Ecto neural progenitor cell (in vitro differentiated cells): ENCODE results near the gene NMRAL1.

Source experiments
- DNase-seq: peaks from one replicate; pipeline ENCODE4 v3.0.0-alpha.2; 2018; ENCODE audit warnings: low spot score

The NMRAL1 gene

GRCh38 chr16:4474192-4474961 lies at the start of gene NMRAL1:
NMRAL1 (minus strand) TSS chr16:4474625; CDS start chr16:4474132, 493 bp downstream.
- DNase-seq: peak; percentile 87

- DNase-seq: no peak
Measured at GRCh38 chr16:4523686-4524085, 49.3 kb upstream of the NMRAL1 start.

- no peak for DNase-seq
Measured at GRCh38 chr16:4522051-4522581, 47.7 kb upstream of the NMRAL1 start.

GRCh38 chr16:4520913-4521312 lies 46.5 kb upstream of the NMRAL1 start:
- no peak for DNase-seq

- DNase-seq: no peak
Measured at GRCh38 chr16:4519274-4520058, 45.0 kb upstream of the NMRAL1 start.

GRCh38 chr16:4517812-4518680 lies 43.6 kb upstream of the NMRAL1 start:
- peak; percentile 74 for DNase-seq

GRCh38 chr16:4515611-4516233 lies 41.3 kb upstream of the NMRAL1 start:
- DNase-seq: no peak

GRCh38 chr16:4514606-4515005 lies 40.2 kb upstream of the NMRAL1 start:
- no peak for DNase-seq

- DNase-seq: no peak
Measured at GRCh38 chr16:4513881-4514280, 39.5 kb upstream of the NMRAL1 start.

- DNase-seq: no peak
Measured at GRCh38 chr16:4513086-4513860, 38.8 kb upstream of the NMRAL1 start.

- no peak for DNase-seq
Measured at GRCh38 chr16:4512473-4512872, 38.0 kb upstream of the NMRAL1 start.

GRCh38 chr16:4511441-4512082 lies 37.1 kb upstream of the NMRAL1 start:
- peak; percentile 81 for DNase-seq

GRCh38 chr16:4510747-4511426 lies 36.5 kb upstream of the NMRAL1 start:
- no peak for DNase-seq

GRCh38 chr16:4510131-4510530 lies 35.7 kb upstream of the NMRAL1 start:
- no peak for DNase-seq

- DNase-seq: no peak
Measured at GRCh38 chr16:4509420-4509819, 35.0 kb upstream of the NMRAL1 start.

GRCh38 chr16:4508806-4509205 lies 34.4 kb upstream of the NMRAL1 start:
- DNase-seq: no peak

GRCh38 chr16:4507588-4508345 lies 33.3 kb upstream of the NMRAL1 start:
- no peak for DNase-seq

GRCh38 chr16:4506450-4506849 lies 32.0 kb upstream of the NMRAL1 start:
- DNase-seq: no peak
